T-helper 2 cell treated with Interferon-gamma antibody and Interleukin-4, amounts not matched to agents 5 μg/mL and 100 μg/mL, for 36 hours (primary cell): ENCODE results near the gene SDR42E1.

Experiments used
- DNase-seq: peaks from one replicate; pipeline ENCODE4 v3.0.0; 2021; ENCODE audit warnings: low spot score
- H3K27ac Mint-ChIP-seq: one replicate; pipeline ENCODE4 v1.8.0; 2021; ENCODE audit warnings: mild to moderate bottlenecking, mixed read lengths
- H3K27me3 Mint-ChIP-seq: one replicate; pipeline ENCODE4 v1.8.0; 2021; ENCODE audit warnings: low read depth, mixed read lengths
- H3K36me3 Mint-ChIP-seq: one replicate; pipeline ENCODE4 v1.8.0; 2021; ENCODE audit warnings: low read depth, mixed read lengths
- H3K4me1 Mint-ChIP-seq: one replicate; pipeline ENCODE4 v1.8.0; 2021; ENCODE audit warnings: low read depth, mixed read lengths
- H3K4me3 Mint-ChIP-seq: one replicate; pipeline ENCODE4 v1.8.0; 2022; ENCODE audit warnings: mild to moderate bottlenecking, moderate library complexity, mixed read lengths
- H3K9me3 Mint-ChIP-seq: one replicate; pipeline ENCODE4 v1.8.0; 2021; ENCODE audit warnings: mixed read lengths

SDR42E1 gene

DNA sequence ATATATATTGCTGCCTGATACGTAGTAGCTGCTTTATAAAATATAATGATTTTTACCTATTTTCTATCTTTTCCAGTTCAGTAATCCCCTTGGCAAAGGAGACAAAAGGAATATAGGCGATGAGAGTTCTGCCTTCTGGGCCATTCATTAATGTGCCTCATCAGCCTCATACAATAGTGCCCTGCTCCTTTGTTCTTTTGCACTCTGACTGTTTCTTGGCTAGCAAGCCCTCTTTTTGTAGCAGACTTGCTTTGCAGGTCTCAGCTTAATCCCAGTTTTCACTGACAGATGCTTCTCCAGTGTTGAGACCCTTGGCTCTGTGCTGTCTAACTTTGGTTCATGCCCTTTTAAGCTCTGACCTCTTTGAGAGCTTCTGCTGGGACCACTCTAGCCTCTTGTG, 34.2 kb upstream of the SDR42E1 start:
- Mint-ChIP-seq H3K9me3 (no peaks in the 10 kb centered on the region), H3K4me3 (no peak overlapping the region), H3K27ac (no peak overlapping the region), H3K36me3 (no peaks in the 10 kb centered on the region), H3K4me1 (no peaks in the 10 kb centered on the region), H3K27me3 (peaks cover 11% of the 10 kb centered on the region)
- no peak for DNase-seq

GRCh38 chr16:82044585-82044911, 33.3 kb upstream of the SDR42E1 start:
- H3K36me3 Mint-ChIP-seq: no peaks in the 10 kb centered on the region

GRCh38 chr16:82043680-82044584, 32.7 kb upstream of the SDR42E1 start:
- Mint-ChIP-seq H3K4me1 (no peaks in the 10 kb centered on the region), H3K9me3 (no peaks in the 10 kb centered on the region), H3K27ac (no peak overlapping the region), H3K36me3 (no peaks in the 10 kb centered on the region), H3K27me3 (peaks cover 8% of the 10 kb centered on the region), H3K4me3 (no peak overlapping the region)
- DNase-seq: no peak

More at GRCh38 chr16:82044585-82044911, 33.3 kb upstream of the SDR42E1 start:
- no peak for DNase-seq
- no peaks in the 10 kb centered on the region for H3K4me1 Mint-ChIP-seq
- peaks cover 8% of the 10 kb centered on the region for H3K27me3 Mint-ChIP-seq
- no peak overlapping the region for H3K4me3 Mint-ChIP-seq
- no peaks in the 10 kb centered on the region for H3K9me3 Mint-ChIP-seq
- no peak overlapping the region for H3K27ac Mint-ChIP-seq

DNA sequence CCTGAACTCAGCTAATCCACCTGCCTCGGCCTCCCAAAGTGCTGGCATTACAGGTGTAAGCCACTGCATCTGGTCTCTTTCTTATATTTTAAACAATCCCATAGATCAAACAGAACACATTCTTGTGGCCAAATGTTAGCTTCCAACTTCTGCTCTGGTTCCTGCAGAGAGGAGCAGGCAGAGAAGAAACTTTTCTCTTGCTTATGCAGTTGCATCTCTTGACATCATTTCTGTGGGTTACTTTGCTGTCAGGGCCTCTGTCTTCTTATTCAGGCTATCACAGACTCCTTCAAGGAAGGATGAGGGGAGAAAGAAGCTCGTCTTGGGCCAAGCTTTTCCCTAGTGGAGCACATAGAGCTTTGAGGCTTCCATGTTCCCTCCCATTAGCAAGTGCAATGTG, 31.6 kb upstream of the SDR42E1 start:
- Mint-ChIP-seq H3K4me1 (no peaks in the 10 kb centered on the region), H3K9me3 (no peaks in the 10 kb centered on the region), H3K27me3 (peaks cover 3% of the 10 kb centered on the region), H3K36me3 (no peaks in the 10 kb centered on the region), H3K27ac (no peak overlapping the region), H3K4me3 (no peak overlapping the region)
- DNase-seq: no peak

GRCh38 chr16:82042144-82042543, 30.9 kb upstream of the SDR42E1 start:
- Mint-ChIP-seq H3K27me3 (peaks cover 3% of the 10 kb centered on the region), H3K36me3 (no peaks in the 10 kb centered on the region)

DNA sequence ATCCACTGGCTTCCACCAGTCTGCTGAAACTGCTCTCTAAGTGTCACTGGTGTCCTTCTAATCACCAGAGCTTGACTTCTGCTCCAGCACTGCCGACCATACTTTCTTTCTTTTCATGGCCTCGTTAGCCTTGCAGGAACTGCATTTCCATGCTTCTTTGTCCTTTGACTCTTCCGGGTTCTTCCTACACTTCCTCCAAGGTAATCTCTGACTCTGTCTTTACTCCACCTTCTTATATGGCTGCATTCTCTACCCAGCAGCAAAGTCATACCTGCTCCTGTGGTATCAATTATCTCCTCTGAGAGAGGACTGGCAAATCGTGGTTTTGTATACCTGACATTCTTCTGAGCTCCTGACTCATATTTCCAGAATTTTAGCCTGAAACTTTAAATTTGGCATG, 30.3 kb upstream of the SDR42E1 start:
- peaks cover 3% of the 10 kb centered on the region for H3K27me3 Mint-ChIP-seq
- no peak overlapping the region for H3K27ac Mint-ChIP-seq
- H3K9me3 Mint-ChIP-seq: no peaks in the 10 kb centered on the region
- H3K4me3 Mint-ChIP-seq: no peak overlapping the region
- H3K4me1 Mint-ChIP-seq: no peaks in the 10 kb centered on the region
- no peak for DNase-seq
- no peaks in the 10 kb centered on the region for H3K36me3 Mint-ChIP-seq

More at GRCh38 chr16:82042144-82042543, 30.9 kb upstream of the SDR42E1 start:
- no peaks in the 10 kb centered on the region for H3K9me3 Mint-ChIP-seq
- DNase-seq: no peak
- no peaks in the 10 kb centered on the region for H3K4me1 Mint-ChIP-seq
- no peak overlapping the region for H3K4me3 Mint-ChIP-seq
- no peak overlapping the region for H3K27ac Mint-ChIP-seq

- Mint-ChIP-seq H3K4me1 (no peaks in the 10 kb centered on the region), H3K27me3 (peaks cover 4% of the 10 kb centered on the region), H3K36me3 (no peaks in the 10 kb centered on the region), H3K4me3 (no peak overlapping the region), H3K9me3 (no peaks in the 10 kb centered on the region), H3K27ac (no peak overlapping the region)
- DNase-seq: no peak
Measured at GRCh38 chr16:82040296-82040695, 29.0 kb upstream of the SDR42E1 start.

- Mint-ChIP-seq H3K9me3 (no peaks in the 10 kb centered on the region), H3K27me3 (peaks cover 4% of the 10 kb centered on the region), H3K4me1 (no peaks in the 10 kb centered on the region), H3K4me3 (no peak overlapping the region), H3K27ac (no peak overlapping the region), H3K36me3 (no peaks in the 10 kb centered on the region)
- no peak for DNase-seq
Measured at GRCh38 chr16:82037666-82038065, 26.4 kb upstream of the SDR42E1 start.

GRCh38 chr16:82037251-82037650, 26.0 kb upstream of the SDR42E1 start:
- no peaks in the 10 kb centered on the region for H3K9me3 Mint-ChIP-seq
- DNase-seq: no peak
- H3K27me3 Mint-ChIP-seq: peaks cover 4% of the 10 kb centered on the region
- no peaks in the 10 kb centered on the region for H3K36me3 Mint-ChIP-seq
- no peak overlapping the region for H3K4me3 Mint-ChIP-seq
- no peaks in the 10 kb centered on the region for H3K4me1 Mint-ChIP-seq
- H3K27ac Mint-ChIP-seq: no peak overlapping the region

- Mint-ChIP-seq H3K27ac (no peak within 1 kb of the TSS), H3K27me3 (peaks cover 3% of the 10 kb centered on the region), H3K36me3 (no peaks in the 10 kb centered on the region), H3K4me1 (no peaks in the 10 kb centered on the region), H3K9me3 (no peaks in the 10 kb centered on the region), H3K4me3 (no peak within 1 kb of the TSS)
- no peak for DNase-seq
Measured at GRCh38 chr16:82034981-82035612, 23.8 kb upstream of the SDR42E1 start, which contains the start of gene HSD17B2. HSD17B2 (plus strand) TSS chr16:82035253; CDS start chr16:82035425, 172 bp downstream.

DNA sequence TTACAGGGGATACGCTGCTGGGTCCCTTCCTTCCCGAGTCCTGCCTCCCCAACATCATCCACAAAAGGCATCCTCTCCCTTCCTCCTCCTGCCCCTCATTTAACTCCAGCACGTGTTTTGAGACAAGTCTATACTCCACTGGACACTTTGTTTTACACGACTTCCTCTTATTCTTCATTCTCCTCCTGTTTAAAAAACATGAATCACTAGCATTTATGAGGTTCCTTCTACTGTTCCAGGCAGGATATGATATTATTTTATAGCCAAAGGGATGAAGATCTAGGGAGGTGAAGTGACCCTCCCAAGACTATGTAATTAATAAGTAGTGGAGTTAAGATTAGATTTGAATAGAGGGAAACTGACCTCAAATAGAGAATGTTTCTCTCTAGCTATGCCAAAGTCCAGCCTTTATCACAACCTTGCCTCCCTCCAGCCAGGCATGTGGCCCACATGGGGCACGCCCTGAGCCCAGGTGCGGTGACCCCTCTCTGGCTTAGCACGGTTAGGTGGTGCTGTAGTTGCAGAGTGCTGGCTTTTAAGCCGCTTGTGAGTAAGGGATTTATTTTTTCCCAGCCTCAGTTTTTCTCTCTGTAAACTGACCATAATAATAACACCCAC, 22.5 kb upstream of the SDR42E1 start:
- H3K9me3 Mint-ChIP-seq: no peaks in the 10 kb centered on the region
- H3K4me1 Mint-ChIP-seq: no peaks in the 10 kb centered on the region
- H3K4me3 Mint-ChIP-seq: no peak overlapping the region
- peaks cover 3% of the 10 kb centered on the region for H3K27me3 Mint-ChIP-seq
- H3K27ac Mint-ChIP-seq: no peak overlapping the region
- no peak for DNase-seq
- H3K36me3 Mint-ChIP-seq: no peaks in the 10 kb centered on the region

GRCh38 chr16:82033006-82033405, 21.7 kb upstream of the SDR42E1 start:
- Mint-ChIP-seq H3K27me3 (peaks cover 3% of the 10 kb centered on the region), H3K4me1 (no peaks in the 10 kb centered on the region), H3K27ac (no peak overlapping the region), H3K4me3 (no peak overlapping the region), H3K9me3 (no peaks in the 10 kb centered on the region), H3K36me3 (no peaks in the 10 kb centered on the region)
- no peak for DNase-seq

- DNase-seq: no peak
- Mint-ChIP-seq H3K9me3 (no peaks in the 10 kb centered on the region), H3K36me3 (no peaks in the 10 kb centered on the region), H3K4me3 (no peak overlapping the region), H3K27ac (no peak overlapping the region), H3K27me3 (peaks cover 3% of the 10 kb centered on the region), H3K4me1 (no peaks in the 10 kb centered on the region)
Measured at GRCh38 chr16:82031116-82032084, 20.1 kb upstream of the SDR42E1 start.
